ENCODE measurements around the gene STAT5B.

DNA sequence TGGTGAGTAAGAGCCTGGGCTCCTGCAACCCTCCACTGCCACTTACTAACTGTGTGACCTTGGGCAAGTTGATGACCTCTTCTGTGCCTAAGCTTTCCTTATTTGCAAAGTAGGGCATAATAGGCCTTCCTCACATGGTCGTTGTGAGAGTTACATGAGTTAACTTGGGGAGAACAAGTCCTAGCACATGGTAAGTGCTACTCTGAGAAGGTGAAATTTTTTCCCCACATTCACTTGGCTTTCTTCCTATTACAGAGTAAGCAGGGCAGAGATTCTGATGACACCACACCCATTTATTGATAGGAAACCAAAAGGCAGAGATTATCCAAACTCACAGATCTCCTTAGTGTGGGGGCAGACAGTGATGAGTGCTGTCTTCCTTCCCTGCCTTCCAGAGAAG is 96.9 kb downstream of the STAT5B start:
- TF ChIP-seq, protein P1, sequence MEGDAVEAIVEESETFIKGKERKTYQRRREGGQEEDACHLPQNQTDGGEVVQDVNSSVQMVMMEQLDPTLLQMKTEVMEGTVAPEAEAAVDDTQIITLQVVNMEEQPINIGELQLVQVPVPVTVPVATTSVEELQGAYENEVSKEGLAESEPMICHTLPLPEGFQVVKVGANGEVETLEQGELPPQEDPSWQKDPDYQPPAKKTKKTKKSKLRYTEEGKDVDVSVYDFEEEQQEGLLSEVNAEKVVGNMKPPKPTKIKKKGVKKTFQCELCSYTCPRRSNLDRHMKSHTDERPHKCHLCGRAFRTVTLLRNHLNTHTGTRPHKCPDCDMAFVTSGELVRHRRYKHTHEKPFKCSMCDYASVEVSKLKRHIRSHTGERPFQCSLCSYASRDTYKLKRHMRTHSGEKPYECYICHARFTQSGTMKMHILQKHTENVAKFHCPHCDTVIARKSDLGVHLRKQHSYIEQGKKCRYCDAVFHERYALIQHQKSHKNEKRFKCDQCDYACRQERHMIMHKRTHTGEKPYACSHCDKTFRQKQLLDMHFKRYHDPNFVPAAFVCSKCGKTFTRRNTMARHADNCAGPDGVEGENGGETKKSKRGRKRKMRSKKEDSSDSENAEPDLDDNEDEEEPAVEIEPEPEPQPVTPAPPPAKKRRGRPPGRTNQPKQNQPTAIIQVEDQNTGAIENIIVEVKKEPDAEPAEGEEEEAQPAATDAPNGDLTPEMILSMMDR (IDR thresholded peaks at IDR 0.05): no peak
- no peak for TF ChIP-seq ZNF671 (CRISPR knock-in tag; IDR thresholded peaks at IDR 0.05)
- TF ChIP-seq GABPB1 (CRISPR knock-in tag; IDR thresholded peaks at IDR 0.05): no peak
- TF ChIP-seq, protein P2, sequence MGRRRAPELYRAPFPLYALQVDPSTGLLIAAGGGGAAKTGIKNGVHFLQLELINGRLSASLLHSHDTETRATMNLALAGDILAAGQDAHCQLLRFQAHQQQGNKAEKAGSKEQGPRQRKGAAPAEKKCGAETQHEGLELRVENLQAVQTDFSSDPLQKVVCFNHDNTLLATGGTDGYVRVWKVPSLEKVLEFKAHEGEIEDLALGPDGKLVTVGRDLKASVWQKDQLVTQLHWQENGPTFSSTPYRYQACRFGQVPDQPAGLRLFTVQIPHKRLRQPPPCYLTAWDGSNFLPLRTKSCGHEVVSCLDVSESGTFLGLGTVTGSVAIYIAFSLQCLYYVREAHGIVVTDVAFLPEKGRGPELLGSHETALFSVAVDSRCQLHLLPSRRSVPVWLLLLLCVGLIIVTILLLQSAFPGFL (CRISPR knock-in tag; IDR thresholded peaks at IDR 0.05; ENCODE audit: borderline replicate concordance): no peak
- TF ChIP-seq, protein P3, sequence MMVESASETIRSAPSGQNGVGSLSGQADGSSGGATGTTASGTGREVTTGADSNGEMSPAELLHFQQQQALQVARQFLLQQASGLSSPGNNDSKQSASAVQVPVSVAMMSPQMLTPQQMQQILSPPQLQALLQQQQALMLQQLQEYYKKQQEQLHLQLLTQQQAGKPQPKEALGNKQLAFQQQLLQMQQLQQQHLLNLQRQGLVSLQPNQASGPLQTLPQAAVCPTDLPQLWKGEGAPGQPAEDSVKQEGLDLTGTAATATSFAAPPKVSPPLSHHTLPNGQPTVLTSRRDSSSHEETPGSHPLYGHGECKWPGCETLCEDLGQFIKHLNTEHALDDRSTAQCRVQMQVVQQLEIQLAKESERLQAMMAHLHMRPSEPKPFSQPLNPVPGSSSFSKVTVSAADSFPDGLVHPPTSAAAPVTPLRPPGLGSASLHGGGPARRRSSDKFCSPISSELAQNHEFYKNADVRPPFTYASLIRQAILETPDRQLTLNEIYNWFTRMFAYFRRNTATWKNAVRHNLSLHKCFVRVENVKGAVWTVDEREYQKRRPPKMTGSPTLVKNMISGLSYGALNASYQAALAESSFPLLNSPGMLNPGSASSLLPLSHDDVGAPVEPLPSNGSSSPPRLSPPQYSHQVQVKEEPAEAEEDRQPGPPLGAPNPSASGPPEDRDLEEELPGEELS (CRISPR knock-in tag; IDR thresholded peaks at IDR 0.05): no peak
- no peak for TF ChIP-seq IRF2 (CRISPR knock-in tag; IDR thresholded peaks at IDR 0.05; ENCODE audit: borderline replicate concordance, low read depth)
- no peak for TF ChIP-seq CREB1 (CRISPR knock-in tag; IDR thresholded peaks at IDR 0.05)
- TF ChIP-seq MYBL2 (CRISPR knock-in tag; IDR thresholded peaks at IDR 0.05): no peak
- no peak for TF ChIP-seq CBFB (CRISPR knock-in tag; IDR thresholded peaks at IDR 0.05; ENCODE audit: low read depth)
- TF ChIP-seq ZNF138 (CRISPR knock-in tag; conservative IDR thresholded peaks at IDR 0.05): no peak
- TF ChIP-seq TCF7 (CRISPR knock-in tag; IDR thresholded peaks at IDR 0.05; ENCODE audit: low read depth): no peak
